ENCODE data around the gene ST8SIA5. TPM values are rescaled to one million over a fixed set of nuclear protein-coding genes. Genes with fewer than 3 reads are reported as not detected.

The ST8SIA5 gene
- total RNA-seq, 2 donors from 2014 or later: 5.9 to 6.7 TPM

GRCh38 chr18:46668694-46669093 is 88.2 kb downstream of the ST8SIA5 start:
- DNase-seq (ENCODE audit: low spot score): no peak
- Histone ChIP-seq H3K4me1 (no peaks in the 10 kb centered on the region), H3K27ac (no peak overlapping the region), H3K4me3 (no peak overlapping the region), H3K36me3 (no peaks in the 10 kb centered on the region), H3K27me3 (no peaks in the 10 kb centered on the region), H3K9me3 (no peaks in the 10 kb centered on the region)
- no peak for TF ChIP-seq CTCF (IDR thresholded peaks at IDR 0.05)

GRCh38 chr18:46668135-46668534 is 88.7 kb downstream of the ST8SIA5 start:
- no peaks in the 10 kb centered on the region for H3K9me3 ChIP-seq
- DNase-seq (ENCODE audit: low spot score): no peak
- no peaks in the 10 kb centered on the region for H3K36me3 ChIP-seq
- H3K27me3 ChIP-seq: no peaks in the 10 kb centered on the region
- H3K4me3 ChIP-seq: no peak overlapping the region
- no peaks in the 10 kb centered on the region for H3K4me1 ChIP-seq
- TF ChIP-seq CTCF (IDR thresholded peaks at IDR 0.05): no peak
- H3K27ac ChIP-seq: no peak overlapping the region

GRCh38 chr18:46663539-46663938 is 93.3 kb downstream of the ST8SIA5 start:
- H3K4me1 ChIP-seq: no peaks in the 10 kb centered on the region
- no peak for TF ChIP-seq CTCF (IDR thresholded peaks at IDR 0.05)
- no peak overlapping the region for H3K27ac ChIP-seq
- no peaks in the 10 kb centered on the region for H3K9me3 ChIP-seq
- DNase-seq (ENCODE audit: low spot score): no peak
- H3K4me3 ChIP-seq: no peak overlapping the region
- no peaks in the 10 kb centered on the region for H3K27me3 ChIP-seq
- H3K36me3 ChIP-seq: no peaks in the 10 kb centered on the region

GRCh38 chr18:46660957-46661749 is 95.7 kb downstream of the ST8SIA5 start:
- DNase-seq (ENCODE audit: low spot score): no peak
- H3K27ac ChIP-seq: no peak overlapping the region

GRCh38 chr18:46659484-46659883 is 97.4 kb downstream of the ST8SIA5 start:
- no peaks in the 10 kb centered on the region for H3K36me3 ChIP-seq
- no peak for TF ChIP-seq CTCF (IDR thresholded peaks at IDR 0.05)
- H3K9me3 ChIP-seq: no peaks in the 10 kb centered on the region
- H3K27me3 ChIP-seq: no peaks in the 10 kb centered on the region
- DNase-seq (ENCODE audit: low spot score): no peak
- H3K27ac ChIP-seq: no peak overlapping the region
- H3K4me3 ChIP-seq: no peak overlapping the region
- no peaks in the 10 kb centered on the region for H3K4me1 ChIP-seq

More at GRCh38 chr18:46660957-46661749, 95.7 kb downstream of the ST8SIA5 start:
- no peak for TF ChIP-seq CTCF (IDR thresholded peaks at IDR 0.05)
- no peaks in the 10 kb centered on the region for H3K27me3 ChIP-seq
- no peaks in the 10 kb centered on the region for H3K36me3 ChIP-seq
- no peaks in the 10 kb centered on the region for H3K4me1 ChIP-seq
- no peaks in the 10 kb centered on the region for H3K9me3 ChIP-seq
- H3K4me3 ChIP-seq: no peak overlapping the region

Data from right atrium auricular region (tissue), 2 donors.